GM10248 (cell line): Measurements from ENCODE around the gene EMC8.

Source experiments
- CTCF ChIA-PET: fragments of 300-600 bp; sonication (Branson Sonifier 250); formaldehyde crosslinking; extraction: SDS; loops from one replicate; lab custom pipeline; 2021; ENCODE audit warnings: antibody characterized with exemption; lab: Yijun Ruan, JAX
- POLR2A ChIA-PET: fragments of 350-650 bp; sonication (Branson Sonifier 250); formaldehyde crosslinking; extraction: SDS; loops from one replicate; lab custom pipeline; 2020; ENCODE audit warnings: antibody characterized with exemption; lab: Yijun Ruan, JAX
- DNase-seq: peaks from one replicate; pipeline ENCODE4 v3.0.0; 2012; ENCODE audit errors: extremely low spot score
- CTCF ChIP-seq: IDR thresholded peaks from 2 replicates; pipeline ENCODE4 v1.5.1; 2012; ENCODE audit warnings: mild to moderate bottlenecking, low read depth; ENCODE audit errors: extremely low read depth, missing control alignments, control extremely low read depth

Gene EMC8

GRCh38 chr16:85753976-85754375 lies 45.4 kb downstream of the EMC8 start:
- TF ChIP-seq CTCF, result no peak
- CTCF ChIA-PET, result interaction anchor here (0.9 to 1.3 kb wide), 7 partner anchors 35 to 202 kb away, joined by 3 to 5 read pairs (median 3); no protein-coding TSS in a partner anchor
- DNase-seq, result no peak
- POLR2A ChIA-PET, result interaction anchor here (0.7 kb wide), 1 partner anchor 141 kb away, joined by 10 read pairs; no protein-coding TSS in a partner anchor

- DNase-seq, result no peak
- ChIA-PET POLR2A (no interaction called here), CTCF (interaction anchor here (0.9 to 1.2 kb wide), 5 partner anchors 35 to 152 kb away, joined by 3 to 5 read pairs (median 3); no protein-coding TSS in a partner anchor)
Measured at GRCh38 chr16:85753559-85753958, 45.8 kb downstream of the EMC8 start.

GRCh38 chr16:85752511-85753420 lies 46.6 kb downstream of the EMC8 start:
- no peak for DNase-seq
- no peak for TF ChIP-seq CTCF
- ChIA-PET CTCF (interaction anchor here (1.0 to 1.7 kb wide), 5 partner anchors 8 to 332 kb away, joined by 3 to 6 read pairs (median 3); no protein-coding TSS in a partner anchor), POLR2A (no interaction called here)

More at GRCh38 chr16:85753559-85753958, 45.8 kb downstream of the EMC8 start:
- no peak for TF ChIP-seq CTCF

- CTCF ChIA-PET, result interaction anchor here (1.0 to 1.7 kb wide), 4 partner anchors 9 to 332 kb away, joined by 3 to 6 read pairs (median 3); no protein-coding TSS in a partner anchor
- no peak for DNase-seq
- TF ChIP-seq CTCF, result no peak
Measured at GRCh38 chr16:85751698-85752501, 47.4 kb downstream of the EMC8 start.

GRCh38 chr16:85750827-85751697 lies 48.3 kb downstream of the EMC8 start, which contains the start of gene C16orf74:
TSS of gene C16orf74 (minus strand) at chr16:85751096. CDS start at chr16:85735217, 15,879 bp downstream.
- no peak for TF ChIP-seq CTCF
- peak; percentile 77 for DNase-seq

More at GRCh38 chr16:85751698-85752501, 47.4 kb downstream of the EMC8 start:
- POLR2A ChIA-PET, result no interaction called here

More at GRCh38 chr16:85750827-85751697, 48.3 kb downstream of the EMC8 start, which contains the start of gene C16orf74:
- CTCF ChIA-PET, result interaction anchor here (1.7 kb wide), 1 partner anchor 10 kb away, joined by 6 read pairs; no protein-coding TSS in a partner anchor
- POLR2A ChIA-PET, result no interaction called here
